Osteocyte (in vitro differentiated cells): ENCODE results near the gene NFIB. TPM values are rescaled to one million over a fixed set of nuclear protein-coding genes. Genes with fewer than 3 reads are reported as not detected.

Experiments
- DNase-seq: peaks from one replicate; pipeline ENCODE4 v3.0.0; 2021; ENCODE audit warnings: mixed read lengths; ENCODE audit not compliant: unreplicated experiment; ENCODE audit errors: extremely low spot score
- H3K27ac Mint-ChIP-seq: one replicate; pipeline ENCODE4 v1.8.0; 2021; ENCODE audit warnings: mild to moderate bottlenecking, mixed read lengths; ENCODE audit not compliant: unreplicated experiment
- H3K27me3 Mint-ChIP-seq: one replicate; pipeline ENCODE4 v1.8.0; 2021; ENCODE audit warnings: mixed read lengths; ENCODE audit not compliant: unreplicated experiment
- H3K36me3 Mint-ChIP-seq: one replicate; pipeline ENCODE4 v1.8.0; 2021; ENCODE audit warnings: mixed read lengths; ENCODE audit not compliant: unreplicated experiment
- H3K4me1 Mint-ChIP-seq: one replicate; pipeline ENCODE4 v1.8.0; 2021; ENCODE audit warnings: mixed read lengths; ENCODE audit not compliant: unreplicated experiment
- H3K4me3 Mint-ChIP-seq: one replicate; pipeline ENCODE4 v1.8.0; 2021; ENCODE audit warnings: mild to moderate bottlenecking, moderate library complexity, mixed read lengths; ENCODE audit not compliant: unreplicated experiment
- H3K9me3 Mint-ChIP-seq: one replicate; pipeline ENCODE4 v1.8.0; 2021; ENCODE audit warnings: mixed read lengths; ENCODE audit not compliant: unreplicated experiment
- total RNA-seq: library from RNA; stranded (reverse); gene quantifications from 2 replicates; pipeline ENCODE4 v1.2.1, GENCODE V29; 2021
- TF ChIP-seq, protein P1 (sequence below): fragments of 200-600 bp; sonication (generic); IDR thresholded peaks from 2 replicates; pipeline ENCODE4 v1.5.0; 2021; ENCODE audit warnings: antibody characterized with exemption, mild to moderate bottlenecking, moderate library complexity

Gene NFIB
- total RNA-seq, 1 donor from 2014 or later = 36.1 TPM

DNA sequence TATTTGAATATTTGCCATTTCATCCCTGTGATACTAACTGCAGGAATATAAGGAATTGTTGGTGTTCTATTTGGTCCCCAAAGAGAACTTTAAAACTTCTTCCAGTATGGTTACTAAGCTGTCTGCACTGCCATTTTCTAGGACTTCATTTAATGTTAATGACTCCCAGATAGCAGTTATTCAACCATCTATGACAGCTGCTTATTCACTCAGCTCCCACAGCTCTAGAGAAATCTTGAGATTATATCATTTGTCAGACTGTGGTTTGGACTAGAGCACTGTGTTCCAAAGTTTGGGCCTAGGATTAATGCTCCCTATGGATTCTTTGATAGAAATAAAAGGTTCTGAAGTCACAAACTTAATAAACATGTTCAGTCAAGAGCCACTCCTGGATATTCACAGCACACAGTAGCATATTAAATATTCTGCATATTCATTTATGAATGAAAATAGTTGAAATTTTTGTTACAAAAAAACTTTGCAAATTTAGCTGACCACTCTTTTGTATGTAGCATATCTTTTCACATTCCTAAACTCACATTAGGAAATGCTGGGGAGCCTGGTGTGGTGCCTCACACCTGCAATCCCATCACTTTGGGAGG is 173.7 kb downstream of the NFIB start:
- Mint-ChIP-seq H3K4me1 (peaks cover 4% of the 10 kb centered on the region), H3K36me3 (peaks cover 12% of the 10 kb centered on the region), H3K4me3 (no peak overlapping the region), H3K27me3 (no peaks in the 10 kb centered on the region), H3K9me3 (peaks cover 5% of the 10 kb centered on the region), H3K27ac (no peak overlapping the region)
- TF ChIP-seq, protein P1, sequence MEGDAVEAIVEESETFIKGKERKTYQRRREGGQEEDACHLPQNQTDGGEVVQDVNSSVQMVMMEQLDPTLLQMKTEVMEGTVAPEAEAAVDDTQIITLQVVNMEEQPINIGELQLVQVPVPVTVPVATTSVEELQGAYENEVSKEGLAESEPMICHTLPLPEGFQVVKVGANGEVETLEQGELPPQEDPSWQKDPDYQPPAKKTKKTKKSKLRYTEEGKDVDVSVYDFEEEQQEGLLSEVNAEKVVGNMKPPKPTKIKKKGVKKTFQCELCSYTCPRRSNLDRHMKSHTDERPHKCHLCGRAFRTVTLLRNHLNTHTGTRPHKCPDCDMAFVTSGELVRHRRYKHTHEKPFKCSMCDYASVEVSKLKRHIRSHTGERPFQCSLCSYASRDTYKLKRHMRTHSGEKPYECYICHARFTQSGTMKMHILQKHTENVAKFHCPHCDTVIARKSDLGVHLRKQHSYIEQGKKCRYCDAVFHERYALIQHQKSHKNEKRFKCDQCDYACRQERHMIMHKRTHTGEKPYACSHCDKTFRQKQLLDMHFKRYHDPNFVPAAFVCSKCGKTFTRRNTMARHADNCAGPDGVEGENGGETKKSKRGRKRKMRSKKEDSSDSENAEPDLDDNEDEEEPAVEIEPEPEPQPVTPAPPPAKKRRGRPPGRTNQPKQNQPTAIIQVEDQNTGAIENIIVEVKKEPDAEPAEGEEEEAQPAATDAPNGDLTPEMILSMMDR = no peak
- no peak for DNase-seq

DNA sequence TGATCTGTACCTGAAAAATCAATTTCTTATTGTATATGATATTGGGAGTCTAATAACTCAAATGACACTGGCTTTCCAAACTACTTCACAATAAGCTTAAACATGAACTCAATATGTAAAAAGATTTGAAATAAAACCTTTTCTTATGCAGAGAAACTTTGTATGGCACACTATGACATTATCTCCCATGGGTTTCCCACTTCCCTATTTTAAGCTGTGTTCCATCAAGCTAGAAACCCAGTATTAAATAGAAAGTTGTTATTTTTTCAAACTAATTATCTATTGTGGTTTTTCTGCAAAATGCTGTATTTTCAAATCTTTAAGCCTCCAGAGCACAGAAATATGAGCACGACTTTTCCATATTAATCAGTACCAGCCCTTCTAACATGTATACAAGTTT is 174.7 kb downstream of the NFIB start:
- TF ChIP-seq, protein P1 = no peak
- DNase-seq = no peak
- H3K4me1 Mint-ChIP-seq = peaks cover 4% of the 10 kb centered on the region

DNA sequence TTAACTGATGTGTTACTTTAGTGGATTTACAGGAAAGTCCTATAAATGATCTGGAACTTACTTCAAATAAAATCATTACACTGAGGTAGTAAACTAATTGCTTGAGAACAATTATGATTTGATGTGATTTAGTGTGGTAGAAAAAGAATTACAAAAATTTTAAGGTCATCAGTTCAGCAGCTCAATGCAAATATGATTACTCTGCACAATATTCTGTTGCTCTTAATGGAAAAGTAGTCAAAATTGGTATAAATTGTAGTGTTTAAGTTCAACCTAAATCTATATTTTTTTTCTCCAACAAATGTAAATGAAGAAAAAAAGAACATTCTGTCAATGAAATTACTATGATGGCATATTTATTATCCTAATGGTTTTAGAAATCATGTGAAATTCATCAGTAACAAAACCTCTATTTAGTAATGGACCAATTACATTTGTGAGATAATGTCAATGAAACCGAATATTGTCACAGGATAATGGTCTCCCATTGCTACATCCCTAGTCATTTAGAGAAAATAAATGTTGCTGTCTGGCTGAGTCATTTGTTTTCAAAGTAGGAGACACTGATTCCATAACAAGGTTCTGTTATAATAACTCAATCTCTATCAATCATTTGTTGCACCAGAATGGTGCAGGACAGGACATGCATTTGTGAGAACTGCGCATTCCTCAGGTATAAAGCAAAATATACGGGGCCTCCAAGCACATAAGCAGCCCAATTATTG is 177.1 kb downstream of the NFIB start:
- TF ChIP-seq, protein P1 = no peak
- peaks cover 2% of the 10 kb centered on the region for H3K4me1 Mint-ChIP-seq
- DNase-seq = no peak
- no peak overlapping the region for H3K4me3 Mint-ChIP-seq
- H3K9me3 Mint-ChIP-seq = no peaks in the 10 kb centered on the region
- peaks cover 9% of the 10 kb centered on the region for H3K36me3 Mint-ChIP-seq
- no peak overlapping the region for H3K27ac Mint-ChIP-seq
- H3K27me3 Mint-ChIP-seq = no peaks in the 10 kb centered on the region

More for the DNA sequence above, 174.7 kb downstream of the NFIB start:
- H3K9me3 Mint-ChIP-seq = peaks cover 5% of the 10 kb centered on the region
- no peak overlapping the region for H3K27ac Mint-ChIP-seq
- no peak overlapping the region for H3K4me3 Mint-ChIP-seq
- peaks cover 12% of the 10 kb centered on the region for H3K36me3 Mint-ChIP-seq
- H3K27me3 Mint-ChIP-seq = no peaks in the 10 kb centered on the region

DNA sequence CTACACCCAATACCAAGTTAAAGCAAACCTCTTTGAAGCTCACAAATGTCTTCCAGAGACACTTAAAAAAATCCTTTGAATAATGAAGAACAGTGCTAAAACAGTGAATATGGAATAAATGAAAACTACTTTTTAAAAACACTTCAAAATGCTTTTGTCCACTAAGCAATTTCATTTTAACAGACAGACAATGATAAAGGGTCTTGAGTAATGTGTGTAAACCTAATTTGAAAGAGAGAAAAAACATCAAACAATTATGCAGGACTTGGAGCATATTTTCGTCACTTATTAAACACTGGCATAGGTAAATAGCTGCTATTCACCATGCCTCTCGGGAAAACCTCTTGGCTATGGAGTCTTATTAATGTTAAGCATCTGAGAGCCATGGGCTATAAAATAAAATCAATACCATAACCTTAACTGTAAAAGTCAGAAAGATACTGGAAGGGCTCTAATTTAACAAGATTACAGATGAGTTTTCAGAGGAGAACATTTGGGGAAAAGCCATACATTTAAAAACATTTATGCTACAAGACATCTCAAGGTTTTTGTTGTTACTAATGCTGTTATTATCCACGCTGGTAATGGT is 177.8 kb downstream of the NFIB start:
- Mint-ChIP-seq H3K27me3 (no peaks in the 10 kb centered on the region), H3K27ac (no peak overlapping the region), H3K9me3 (no peaks in the 10 kb centered on the region), H3K4me1 (peaks cover 2% of the 10 kb centered on the region), H3K36me3 (peaks cover 9% of the 10 kb centered on the region), H3K4me3 (no peak overlapping the region)
- TF ChIP-seq, protein P1 = no peak
- no peak for DNase-seq

DNA sequence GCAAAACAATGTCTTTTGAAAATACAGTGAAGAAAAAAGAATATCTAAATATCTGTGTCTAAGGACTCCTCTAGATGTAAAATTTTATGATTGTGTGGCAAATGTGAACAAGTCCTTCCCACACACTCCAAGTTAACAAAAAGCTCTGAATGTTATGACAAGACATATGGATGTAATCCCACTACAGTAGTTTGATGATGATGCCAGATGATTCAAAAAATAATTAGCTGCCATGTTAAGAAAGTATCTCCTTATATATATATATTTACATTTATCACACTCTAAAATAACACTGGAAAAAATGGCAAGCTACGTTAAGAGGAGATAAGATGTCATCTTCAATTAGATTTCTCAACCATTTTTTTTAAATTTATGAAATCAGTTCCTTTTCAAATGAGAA is 178.5 kb downstream of the NFIB start:
- peaks cover 2% of the 10 kb centered on the region for H3K4me1 Mint-ChIP-seq
- H3K4me3 Mint-ChIP-seq = no peak overlapping the region
- no peaks in the 10 kb centered on the region for H3K9me3 Mint-ChIP-seq
- TF ChIP-seq, protein P1 = no peak
- no peaks in the 10 kb centered on the region for H3K27me3 Mint-ChIP-seq
- H3K36me3 Mint-ChIP-seq = peaks cover 9% of the 10 kb centered on the region
- H3K27ac Mint-ChIP-seq = no peak overlapping the region
- DNase-seq = no peak
